HL-60/S4 treated with retinoic acid at 250 ng/mL for 4 days and 3 days (cell line): ENCODE data around the gene RTCA.
"Not testable (repeated sequence)": the region's sequence is repeated elsewhere in the genome, so short reads cannot be mapped to it uniquely, and the experiment has no call there.

ENCODE experiments used
- in situ Hi-C: fragments of 300-500 bp; cut with MboI; formaldehyde crosslinking; loops from 2 replicates; pipeline ENCODE4 v1.7.0; 2022; ENCODE audit warnings: low sequenced_read_pairs

RTCA gene

GRCh38 chr1:100258427-100258826 is 7.6 kb upstream of the RTCA start:
- in situ Hi-C loops = not testable (repeated sequence)

DNA sequence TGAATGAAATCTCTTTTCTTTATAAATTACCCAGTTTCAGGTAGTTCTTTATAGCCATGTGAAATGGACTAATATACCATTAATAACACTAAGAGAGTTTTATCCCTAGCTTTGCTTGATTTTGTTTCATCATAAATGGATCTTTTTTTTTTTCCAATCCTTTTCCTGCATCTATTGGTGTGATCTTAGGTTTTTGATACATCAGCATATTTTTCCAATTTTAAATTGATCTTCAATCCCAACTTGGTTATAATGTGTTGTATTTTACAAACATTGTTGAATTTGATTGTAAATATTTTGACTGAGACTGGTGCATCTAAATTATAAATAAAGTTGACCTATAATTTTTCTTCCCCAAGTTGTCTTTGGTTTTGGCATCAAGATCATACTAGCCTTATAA is 4.3 kb upstream of the RTCA start:
- in situ Hi-C loops = no loop called here

DNA sequence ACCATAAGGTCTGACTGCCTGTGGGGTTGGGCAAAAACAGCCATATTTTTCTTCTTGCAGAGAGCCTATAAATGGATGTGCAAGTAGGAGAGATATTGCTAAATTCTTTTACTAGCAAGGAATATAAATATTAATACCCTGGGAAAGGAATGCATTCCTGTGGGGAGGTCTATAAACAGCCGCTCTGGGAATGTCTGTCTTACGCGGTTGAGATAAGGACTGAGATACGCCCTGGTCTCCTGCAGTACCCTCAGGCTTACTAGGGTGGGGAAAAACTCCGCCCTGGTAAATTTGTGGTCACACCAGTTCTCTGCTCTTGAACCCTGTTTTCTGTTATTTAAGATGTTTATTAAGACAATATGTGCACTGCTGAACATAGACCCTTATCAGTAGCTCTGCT is 1.9 kb upstream of the RTCA start:
- in situ Hi-C loops = not testable (repeated sequence)

GRCh38 chr1:100265562-100265930 is 470 bp upstream of the RTCA start:
- in situ Hi-C loops = no loop called here

DNA sequence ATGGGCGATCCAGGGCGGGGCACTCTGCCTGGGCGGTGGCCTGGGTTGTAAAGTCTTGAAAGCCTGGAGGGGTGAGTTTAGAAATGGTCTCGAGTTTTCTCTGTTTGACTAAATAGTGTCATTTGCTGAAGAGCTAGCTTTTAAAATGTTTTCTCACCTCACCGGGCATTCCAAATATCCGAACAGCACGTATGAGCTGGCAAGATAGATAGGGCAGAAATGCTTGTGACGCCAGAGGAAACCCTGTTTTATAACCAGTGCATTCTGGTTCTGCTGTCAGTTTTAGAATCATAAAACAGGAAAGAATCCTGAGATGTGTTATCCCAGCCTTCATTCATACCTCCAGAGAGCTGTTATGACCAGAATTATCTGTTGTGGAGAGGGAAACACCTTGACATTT is 725 bp downstream of the RTCA start:
- in situ Hi-C loops = no loop called here

DNA sequence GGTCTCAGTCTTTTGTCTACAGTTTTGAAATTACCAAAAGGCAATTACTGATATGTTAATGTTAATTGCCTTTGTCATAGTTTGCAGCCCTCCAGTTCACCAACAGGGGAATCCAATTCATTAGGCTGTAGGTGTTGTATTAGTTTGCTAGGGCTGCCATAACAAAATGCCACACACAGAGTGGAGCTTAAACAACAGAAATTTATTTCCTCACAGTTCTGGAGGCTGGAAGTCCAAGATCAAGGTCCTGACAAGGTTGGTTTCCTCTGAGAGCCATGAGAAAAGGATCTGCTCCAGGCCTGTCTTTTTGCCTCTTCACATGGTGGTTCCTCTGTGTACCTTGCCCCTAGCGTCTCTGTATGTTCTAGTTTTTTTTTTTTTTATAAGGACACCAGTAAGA is 1.3 kb downstream of the RTCA start:
- in situ Hi-C loops = no loop called here

GRCh38 chr1:100268202-100268601 is 2.2 kb downstream of the RTCA start:
- in situ Hi-C loops = no loop called here

DNA sequence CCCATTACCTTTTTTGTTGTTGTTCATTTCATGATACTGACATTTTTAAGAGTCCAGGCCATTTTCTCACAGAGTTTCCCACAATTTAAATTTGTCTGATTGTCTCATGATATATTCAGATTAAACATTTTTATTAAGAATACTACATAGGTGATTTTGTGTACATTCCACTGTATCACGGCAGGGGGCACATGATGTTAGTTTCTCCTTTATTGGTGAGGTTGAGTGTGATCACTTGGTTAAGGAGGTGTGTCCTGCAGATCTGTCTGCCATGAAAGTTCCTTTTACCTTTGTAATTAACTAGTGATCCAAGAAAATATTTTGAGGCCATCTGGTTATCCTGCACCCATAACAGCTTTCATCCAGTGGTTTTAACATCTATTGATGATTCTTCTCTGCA is 11.8 kb downstream of the RTCA start:
- in situ Hi-C loops = no loop called here

- in situ Hi-C loops = no loop called here
Measured at GRCh38 chr1:100279358-100279923, 13.4 kb downstream of the RTCA start.

DNA sequence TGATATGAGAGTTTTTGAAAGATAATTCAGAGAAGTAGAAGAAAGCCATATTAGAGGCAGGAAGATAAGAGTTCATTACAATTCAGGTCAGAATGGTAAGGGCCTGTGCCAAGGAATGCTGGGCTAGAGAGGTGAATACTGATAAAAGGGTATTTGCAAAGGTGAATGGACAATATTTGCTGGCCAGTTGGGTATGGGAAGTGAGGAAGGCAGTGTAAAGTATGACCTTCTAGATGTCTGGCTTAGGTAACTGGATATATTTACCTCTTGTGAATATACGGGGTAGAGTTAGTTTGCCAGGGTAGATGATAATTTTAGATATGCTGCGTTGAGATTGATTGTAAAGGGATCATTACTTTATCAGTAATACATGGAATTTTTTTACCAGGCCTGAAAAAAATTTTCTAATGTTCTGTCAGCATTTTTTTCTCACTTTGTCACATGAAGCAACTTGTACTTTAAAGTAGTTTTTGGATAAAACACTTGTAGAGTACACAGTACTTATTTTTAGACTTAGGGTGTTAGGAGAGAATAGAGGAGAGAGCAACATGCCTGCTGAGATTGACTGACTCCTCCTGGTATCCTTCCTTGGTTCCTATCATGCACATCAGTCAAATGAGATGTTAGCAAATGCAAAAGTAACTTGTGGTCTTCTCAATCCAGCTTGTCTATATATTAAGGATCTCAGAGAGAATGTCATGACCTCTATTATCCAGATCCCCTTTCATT is 14.1 kb downstream of the RTCA start:
- in situ Hi-C loops = no loop called here

DNA sequence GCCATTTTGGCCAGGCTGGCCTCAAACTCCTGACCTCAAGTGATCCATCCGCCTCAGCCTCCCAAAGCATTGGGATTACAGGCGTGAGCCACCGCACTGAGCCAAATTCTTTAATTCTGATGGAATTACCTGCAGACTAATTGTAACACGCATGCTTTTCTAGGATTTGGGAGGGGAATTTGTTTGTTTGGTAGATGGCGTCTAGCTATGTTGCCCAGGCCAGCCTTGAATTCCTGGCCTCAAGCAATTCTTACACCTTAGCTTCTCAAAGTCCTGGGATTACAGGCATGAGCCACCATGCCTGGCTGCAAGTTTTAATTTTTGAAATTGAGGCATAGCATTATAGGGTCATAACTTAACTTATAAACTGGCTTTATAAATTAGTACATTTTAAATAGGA is 18.6 kb downstream of the RTCA start:
- in situ Hi-C loops = no loop called here

DNA sequence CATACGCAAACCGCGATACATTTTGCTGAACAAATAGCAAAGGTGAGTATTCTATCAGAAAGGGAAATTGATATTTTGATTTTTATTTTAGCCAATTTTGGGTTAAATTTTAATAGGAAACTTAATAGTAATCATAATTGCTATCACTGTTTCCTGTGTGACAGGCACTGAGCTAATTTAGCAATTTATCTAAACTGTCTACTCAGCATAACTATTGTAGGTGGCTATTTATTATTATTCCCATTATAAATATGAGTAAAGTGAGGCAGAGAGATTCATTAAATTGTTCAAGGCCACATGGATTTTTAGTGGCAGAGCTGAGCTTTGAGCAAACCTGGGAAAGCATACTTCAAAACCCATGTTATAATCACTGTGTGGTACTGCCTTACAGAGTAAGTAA is 21.1 kb downstream of the RTCA start:
- in situ Hi-C loops = no loop called here

DNA sequence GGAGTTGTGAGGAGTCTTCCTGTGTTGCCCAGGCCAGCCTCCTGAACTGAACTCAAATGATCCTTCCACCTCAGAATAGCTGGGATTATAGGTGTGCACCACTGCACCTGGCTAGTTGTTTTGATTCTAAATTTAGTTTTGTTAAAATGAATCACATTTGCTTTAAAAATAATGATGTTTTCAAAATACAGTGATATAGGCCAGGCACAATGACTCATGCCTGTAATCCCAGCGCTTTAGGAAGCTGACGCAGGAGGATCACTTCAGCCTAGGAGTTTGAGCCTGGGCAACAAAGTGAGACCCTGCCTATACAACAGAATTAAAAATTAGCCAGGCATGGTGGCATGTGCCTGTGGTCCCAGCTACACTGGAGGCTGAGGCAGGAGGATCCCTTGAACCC is 24.3 kb downstream of the RTCA start:
- in situ Hi-C loops = no loop called here

DNA sequence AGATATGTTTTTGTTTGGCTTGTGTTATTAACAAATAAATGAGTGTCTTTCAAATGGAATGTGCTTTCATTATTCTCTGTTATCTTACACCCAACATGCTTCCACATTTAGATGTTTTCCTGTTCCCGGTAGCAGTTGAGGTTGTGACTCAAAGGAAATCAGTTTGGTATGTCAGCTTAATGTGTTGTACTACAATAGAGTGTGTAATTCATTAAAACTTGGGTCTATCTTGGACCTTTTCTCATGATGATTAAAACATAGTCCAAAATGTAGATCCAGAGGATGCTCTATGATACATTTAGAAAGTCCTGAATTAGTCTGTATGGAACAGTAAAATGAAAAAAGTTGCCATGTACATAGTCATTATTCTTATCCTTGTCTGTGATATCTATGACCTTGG is 26.7 kb downstream of the RTCA start:
- in situ Hi-C loops = no loop called here

DNA sequence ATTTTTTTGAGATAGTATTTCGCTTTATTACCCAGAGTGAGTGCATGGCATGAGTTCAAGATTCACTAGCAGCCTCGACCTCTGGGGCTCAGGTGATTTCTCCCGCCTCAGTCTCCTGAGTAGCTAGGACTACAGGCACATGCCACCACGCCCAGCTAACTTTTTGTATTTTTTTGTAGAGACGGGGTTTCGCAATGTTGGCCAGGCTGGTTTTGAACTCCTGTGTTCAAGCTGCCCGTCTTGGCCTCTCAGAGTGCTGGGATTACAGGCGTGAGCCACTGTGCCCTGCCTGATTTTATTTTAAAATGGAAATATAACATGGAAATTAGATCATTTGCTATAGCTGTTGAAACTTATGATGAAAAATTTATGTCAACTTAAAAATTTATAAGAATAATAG is 30.1 kb downstream of the RTCA start:
- in situ Hi-C loops = no loop called here

DNA sequence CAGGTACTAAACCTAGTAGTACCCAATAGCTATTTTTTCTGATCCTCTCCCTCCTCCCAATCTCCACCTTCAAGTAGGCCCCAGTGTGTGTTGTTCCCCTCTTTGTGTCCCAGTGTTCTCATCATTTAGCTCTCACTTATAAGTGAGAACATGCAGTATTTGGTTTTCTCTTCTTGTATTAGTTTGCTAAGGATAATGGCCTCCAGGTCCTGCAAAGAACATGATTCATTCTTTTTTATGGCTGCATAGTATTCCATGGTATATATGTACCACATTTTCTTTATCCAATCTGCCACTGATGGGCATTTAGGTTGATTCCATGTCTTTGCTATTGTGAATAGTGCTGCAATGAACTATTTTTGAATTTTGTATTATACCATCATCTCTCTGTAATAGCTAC is 31.0 kb downstream of the RTCA start:
- in situ Hi-C loops = not testable (repeated sequence)

DNA sequence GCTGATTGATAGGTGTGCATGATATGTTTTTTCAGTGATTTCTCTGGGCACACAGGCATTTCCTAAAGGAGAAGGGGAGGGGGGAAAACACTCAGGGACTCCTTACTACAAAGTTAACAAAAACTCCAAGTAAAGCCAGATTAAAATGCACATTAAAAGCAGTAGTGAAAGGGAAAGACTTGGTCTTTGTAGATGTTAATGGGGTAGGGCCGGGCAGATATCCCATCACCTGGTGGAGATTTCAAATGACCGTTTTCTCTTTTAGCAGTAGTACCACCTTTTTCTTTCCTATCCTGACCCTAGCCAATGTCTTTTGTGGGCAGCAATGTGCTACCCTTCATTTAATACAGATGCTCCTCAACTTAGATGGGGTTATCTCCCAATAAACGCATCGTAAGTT is 32.5 kb downstream of the RTCA start:
- in situ Hi-C loops = no loop called here

- in situ Hi-C loops = no loop called here
Measured at GRCh38 chr1:100299521-100300222, 33.7 kb downstream of the RTCA start.

GRCh38 chr1:100300691-100301090 is 34.7 kb downstream of the RTCA start:
- in situ Hi-C loops = no loop called here

- in situ Hi-C loops = no loop called here
Measured at GRCh38 chr1:100302739-100303138, 36.7 kb downstream of the RTCA start.

DNA sequence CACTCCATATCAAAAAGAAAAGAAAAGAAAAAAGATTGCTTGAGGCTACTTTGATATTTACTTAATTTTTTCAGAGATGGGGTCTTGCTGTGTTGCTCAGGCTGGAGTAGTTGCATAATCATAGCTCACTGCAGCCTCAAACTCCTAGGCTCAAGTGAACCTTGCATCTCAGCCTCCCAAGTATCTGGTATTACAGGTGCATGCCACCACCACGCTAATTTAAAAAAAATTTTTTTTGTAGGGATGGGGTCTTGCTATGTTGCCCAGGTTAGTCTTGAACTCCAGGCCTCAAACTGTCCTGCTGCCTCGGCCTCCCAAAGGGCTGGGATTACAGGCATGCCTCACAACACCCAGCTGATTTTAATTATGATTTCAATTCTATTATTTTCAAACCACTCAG is 38.2 kb downstream of the RTCA start:
- in situ Hi-C loops = no loop called here

GRCh38 chr1:100304921-100305320 is 38.9 kb downstream of the RTCA start:
- in situ Hi-C loops = no loop called here
